HG02870 (cell line): Measurements from ENCODE around the gene AHNAK.
"Not testable (repeated sequence)": the region's sequence is repeated elsewhere in the genome, so short reads cannot be mapped to it uniquely, and the experiment has no call there.

Experiments
- ATAC-seq: cut with Tn5 transposase; IDR thresholded peaks from one replicate; pipeline ENCODE4 v1.9.1; 2021; ENCODE audit warnings: mild to moderate bottlenecking, moderate library complexity; ENCODE audit not compliant: unreplicated experiment

AHNAK gene

DNA sequence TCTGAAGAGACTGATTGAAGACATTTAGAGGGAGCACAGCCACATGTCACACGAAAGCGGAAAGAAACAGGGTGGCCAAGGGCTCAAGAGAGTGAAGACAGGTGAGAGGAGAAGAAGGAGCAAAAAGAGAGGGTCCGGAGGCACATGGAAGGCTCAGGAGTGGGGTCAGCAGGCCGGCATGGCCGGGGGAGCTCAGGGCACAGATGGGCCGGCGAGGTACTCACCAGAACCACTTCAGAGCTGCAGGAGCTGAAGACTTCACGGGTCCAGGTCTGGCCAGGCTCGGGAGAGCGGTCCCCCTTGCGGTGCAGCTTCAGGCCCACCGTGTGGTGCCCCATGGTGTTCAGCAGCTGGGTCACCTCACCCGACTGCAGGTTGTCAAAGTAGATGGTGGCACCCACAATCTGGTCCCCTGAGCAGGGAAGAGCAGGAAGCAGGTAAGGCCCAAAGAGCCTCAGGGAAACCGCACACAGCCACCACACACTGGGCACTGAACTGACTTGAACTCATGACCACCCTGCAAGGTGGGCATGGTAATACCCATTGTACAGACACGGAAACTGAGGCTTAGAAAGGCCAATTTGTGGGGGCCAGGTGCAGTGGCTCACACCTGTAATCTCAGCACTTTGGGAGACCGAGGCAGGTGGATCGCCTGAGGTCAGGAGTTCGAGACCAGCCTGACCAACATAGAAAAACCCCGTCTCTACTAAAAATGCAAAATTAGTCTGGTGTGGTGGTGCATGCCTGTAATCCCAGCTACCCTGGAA lies 11.6 kb downstream of the AHNAK start:
- no peak for ATAC-seq

DNA sequence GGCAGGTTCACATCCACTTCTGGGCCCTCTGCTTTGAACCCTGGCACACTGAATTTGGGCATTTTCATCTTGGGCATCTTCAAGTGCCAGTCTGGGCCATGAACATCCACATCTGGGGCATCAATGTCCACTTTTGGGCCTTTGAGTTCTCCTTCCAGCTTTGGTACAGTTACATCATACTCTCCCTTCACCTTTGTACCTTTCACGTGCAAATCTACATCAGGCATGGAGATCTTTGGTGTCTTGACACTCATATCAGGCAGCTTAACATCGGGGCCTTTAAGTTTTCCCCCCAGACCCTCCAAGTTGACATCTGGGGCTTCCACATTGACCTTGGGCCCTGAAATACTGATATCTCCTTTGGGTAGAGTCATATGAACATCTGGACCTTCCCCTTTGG lies 14.5 kb downstream of the AHNAK start:
- no peak for ATAC-seq

DNA sequence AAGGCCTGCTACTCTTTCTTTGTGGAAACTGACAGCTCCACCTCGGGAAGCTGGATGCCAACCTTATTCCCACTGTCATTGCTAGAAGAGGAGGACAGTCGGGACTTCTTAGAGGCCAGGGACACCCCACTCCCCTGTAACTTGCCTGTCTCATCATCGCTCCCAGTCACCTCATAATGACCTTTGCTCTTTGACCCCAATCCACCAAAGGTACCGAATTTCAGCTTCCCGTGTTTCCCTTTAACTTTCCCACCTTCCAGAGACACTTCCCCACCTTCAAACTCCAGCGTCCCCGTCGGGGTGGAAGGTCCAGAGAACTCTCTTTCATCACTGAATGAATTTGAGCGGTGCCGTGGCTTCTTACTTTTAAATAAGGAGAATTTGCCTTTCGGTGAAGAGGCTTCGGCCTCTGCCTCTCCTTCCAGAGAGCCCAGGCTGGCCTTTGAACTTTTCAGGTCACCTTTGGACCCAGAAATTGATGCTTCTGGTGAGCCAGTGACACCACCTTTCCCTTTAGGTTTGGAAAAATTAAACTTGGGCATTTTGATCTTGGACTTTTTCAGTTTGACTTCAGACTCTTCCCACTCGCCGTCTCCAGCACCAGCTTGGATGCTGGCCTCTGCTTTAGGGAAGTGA lies 29.8 kb downstream of the AHNAK start:
- ATAC-seq = no peak

DNA sequence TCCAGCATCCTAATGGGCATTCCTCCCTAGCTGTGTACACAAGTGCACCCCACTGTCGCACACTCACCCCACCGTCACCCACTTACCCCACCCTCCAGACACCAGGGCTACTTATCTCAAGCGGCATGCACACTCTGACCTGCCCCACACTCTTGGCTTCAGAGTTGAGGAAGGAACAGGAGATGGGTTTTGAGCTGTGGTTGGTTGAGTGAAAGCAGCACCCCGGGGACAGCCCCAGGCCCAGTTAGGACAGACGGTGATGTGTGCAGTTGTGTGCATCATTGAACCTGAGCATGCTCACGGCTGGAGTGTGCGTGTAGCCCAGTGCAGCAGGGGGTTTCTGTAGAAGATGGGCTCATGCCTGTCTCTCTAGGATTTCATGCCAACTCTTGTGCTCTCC lies 32.5 kb downstream of the AHNAK start:
- peak; percentile 83 for ATAC-seq

GRCh38 chr11:62513626-62514025 lies 33.0 kb downstream of the AHNAK start:
- no peak for ATAC-seq

- no peak for ATAC-seq
These were observed 33.6 kb downstream of the AHNAK start for GRCh38 chr11:62512961-62513360.

GRCh38 chr11:62508336-62509058 lies 38.1 kb downstream of the AHNAK start:
- no peak for ATAC-seq

GRCh38 chr11:62507125-62507422 lies 39.5 kb downstream of the AHNAK start:
- no peak for ATAC-seq

- no peak for ATAC-seq
These were observed 40.0 kb downstream of the AHNAK start for GRCh38 chr11:62506413-62507124.

DNA sequence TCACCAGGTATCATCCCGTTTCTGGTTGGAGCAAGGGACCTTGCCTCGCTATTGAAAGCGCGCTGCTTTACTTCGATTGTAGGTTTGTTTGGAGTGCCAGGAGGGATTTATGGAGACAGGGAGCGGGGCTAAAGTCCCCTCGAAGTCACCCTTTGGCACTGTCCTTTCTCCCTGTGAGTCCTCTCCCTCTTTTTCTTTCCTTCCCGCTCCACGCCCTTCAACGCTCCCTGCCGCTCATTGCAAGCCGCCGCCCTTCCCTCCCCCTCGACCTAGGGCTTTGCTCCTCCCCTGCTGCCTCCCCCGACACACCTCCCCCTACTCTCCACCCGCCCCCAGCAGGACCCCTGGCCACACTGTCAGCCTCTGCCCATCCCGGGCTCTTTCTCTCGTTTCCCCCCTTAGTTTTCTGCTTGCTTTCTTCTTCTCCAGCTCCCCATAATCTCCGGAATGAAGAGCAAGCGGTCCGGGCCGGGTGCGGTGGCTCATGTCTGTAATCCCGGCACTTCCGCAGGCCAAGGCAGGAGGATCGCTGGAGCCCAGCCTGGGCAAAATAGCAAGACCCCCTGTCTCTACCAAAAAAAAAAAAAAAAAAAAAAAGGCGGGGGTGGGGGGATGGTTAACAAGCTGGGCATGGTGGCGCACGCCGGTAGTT lies 41.0 kb downstream of the AHNAK start:
- no peak for ATAC-seq

GRCh38 chr11:62505059-62505439 lies 41.6 kb downstream of the AHNAK start:
- no peak for ATAC-seq

DNA sequence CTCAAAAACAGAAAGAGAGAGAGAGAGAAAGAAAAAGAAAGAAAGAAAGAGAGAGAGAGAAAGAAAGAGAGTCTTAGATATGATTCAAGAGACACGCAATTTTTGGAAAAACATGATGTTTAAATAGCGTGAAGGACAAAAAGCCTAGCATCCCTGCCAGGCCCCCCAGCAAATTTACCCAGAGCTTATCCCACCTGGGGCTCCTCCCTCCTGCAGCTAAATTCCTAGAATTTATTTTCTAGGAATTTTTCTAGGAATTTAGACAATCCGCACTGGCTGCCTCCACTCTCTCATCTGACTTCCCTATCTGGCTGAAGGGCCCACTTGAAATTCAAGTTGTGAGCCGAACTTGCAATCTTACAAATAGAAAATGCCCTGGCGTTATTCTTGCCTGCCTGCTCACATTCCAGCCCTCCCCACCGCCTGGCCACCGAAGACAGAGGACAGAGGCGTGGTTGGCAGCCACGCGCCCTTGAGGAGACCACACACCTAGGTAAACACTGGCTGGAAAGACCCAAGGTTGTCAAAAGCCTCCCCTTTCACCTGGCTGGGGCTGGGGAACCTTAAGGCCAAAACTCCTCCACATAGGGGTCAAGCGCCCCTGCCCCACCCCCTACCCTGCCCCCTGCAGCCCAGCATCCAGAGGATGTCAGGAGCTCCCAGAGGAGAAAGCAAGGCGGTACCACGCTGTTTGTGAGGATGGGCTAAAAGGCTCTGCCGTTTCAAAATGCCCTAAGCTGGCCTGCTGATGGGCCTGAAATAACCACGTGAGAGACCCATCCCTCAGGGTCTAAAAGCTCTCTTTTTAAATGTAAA lies 42.2 kb downstream of the AHNAK start:
- ATAC-seq = no peak

DNA sequence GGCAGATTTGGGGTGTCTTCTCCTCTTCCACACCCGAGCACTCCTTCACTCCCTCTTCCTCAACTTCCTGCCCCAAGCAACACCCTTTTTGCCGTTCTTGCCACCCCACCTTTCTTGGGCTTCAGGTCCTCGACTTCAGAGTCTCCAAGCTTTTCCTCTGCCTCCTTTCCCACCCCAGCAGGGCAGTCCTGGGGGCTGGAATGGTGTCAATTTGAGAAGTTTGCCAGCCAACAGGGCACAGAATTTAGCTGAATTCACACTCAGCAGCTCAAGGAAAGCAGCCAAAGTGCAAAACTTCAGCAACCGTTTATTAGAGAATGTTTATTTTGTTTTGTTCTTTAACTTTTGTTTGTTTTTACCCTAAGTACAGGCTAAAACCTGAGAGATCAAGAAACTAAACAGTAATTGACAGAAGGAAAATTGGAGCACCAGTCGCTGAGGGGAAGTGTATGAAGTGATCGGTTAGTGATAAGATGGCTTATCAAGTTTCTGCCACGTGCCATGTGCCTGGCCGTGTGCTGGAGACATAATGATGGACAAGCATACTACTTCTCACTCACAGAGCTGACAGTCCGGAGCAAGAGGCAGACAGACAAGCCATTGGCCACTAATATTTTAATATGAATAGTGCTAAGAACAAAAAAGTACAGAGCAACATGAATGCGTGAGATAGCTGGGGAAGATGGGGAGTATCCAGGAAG lies 44.4 kb downstream of the AHNAK start:
- no peak for ATAC-seq

GRCh38 chr11:62501432-62501891 lies 45.1 kb downstream of the AHNAK start:
- ATAC-seq = no peak

GRCh38 chr11:62500650-62501030 lies 46.0 kb downstream of the AHNAK start:
- no peak for ATAC-seq

DNA sequence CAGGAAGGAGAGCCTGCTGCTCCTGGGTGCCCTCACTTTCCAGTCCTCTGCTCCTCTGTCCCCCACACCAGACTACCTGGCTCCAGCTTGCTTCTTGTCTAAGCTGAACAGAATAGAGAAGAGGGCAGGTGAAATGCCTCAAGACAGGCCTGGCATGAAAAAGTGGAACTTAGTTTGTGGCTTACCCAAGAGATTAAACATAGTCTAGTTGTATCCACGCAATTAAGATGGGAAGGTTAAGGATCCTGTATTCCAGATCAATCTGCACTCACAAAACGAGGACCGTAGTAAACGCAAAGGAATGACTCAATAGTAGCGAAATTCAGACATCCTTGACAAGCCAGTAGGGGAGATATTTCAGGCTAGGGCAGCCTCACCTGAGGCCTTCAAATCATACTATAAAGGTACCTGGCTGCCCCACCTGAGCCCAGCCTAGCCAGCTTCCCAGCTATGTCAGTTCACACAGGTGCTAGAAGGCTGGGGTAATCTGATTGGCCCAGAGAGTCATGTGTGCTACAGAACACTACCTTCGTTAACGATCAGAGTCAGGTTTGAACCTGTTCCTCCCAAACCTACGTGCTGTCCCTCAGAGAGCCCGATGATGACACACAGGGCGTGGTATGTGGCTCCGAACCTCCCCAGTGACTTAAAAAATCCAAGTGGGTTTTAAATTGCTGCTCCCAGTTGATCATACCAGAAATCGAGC lies 46.5 kb downstream of the AHNAK start:
- no peak for ATAC-seq

DNA sequence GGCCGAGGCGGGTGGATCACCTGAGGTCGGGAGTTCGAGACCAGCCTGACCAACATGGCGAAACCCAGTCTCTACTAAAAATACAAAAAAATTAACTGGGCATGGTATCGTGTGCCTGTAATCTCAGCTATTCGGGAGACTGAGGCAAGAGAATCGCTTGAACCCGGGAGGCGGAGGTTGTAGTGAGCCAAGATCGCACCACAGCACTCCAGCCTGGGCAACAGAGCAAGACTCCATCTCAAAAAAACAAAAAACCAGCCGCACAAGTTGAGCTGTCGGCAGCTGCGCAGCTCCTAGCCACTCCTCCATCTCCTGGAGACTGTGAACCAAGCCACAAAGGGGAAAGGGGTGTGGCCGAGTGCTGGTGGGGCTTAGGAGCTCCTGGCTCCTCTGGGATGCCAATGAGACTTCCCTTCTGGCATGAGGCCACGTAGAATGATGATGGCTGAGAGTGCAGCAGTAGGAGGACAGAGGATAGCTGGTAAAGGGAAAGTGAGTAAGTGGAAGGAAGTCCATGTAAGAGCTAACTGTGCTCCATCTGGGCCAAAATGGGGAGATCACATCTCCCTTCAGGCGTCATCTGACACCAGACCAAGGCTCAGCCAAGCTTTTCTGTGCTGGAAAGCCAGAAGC lies 47.2 kb downstream of the AHNAK start:
- not testable (repeated sequence) for ATAC-seq

DNA sequence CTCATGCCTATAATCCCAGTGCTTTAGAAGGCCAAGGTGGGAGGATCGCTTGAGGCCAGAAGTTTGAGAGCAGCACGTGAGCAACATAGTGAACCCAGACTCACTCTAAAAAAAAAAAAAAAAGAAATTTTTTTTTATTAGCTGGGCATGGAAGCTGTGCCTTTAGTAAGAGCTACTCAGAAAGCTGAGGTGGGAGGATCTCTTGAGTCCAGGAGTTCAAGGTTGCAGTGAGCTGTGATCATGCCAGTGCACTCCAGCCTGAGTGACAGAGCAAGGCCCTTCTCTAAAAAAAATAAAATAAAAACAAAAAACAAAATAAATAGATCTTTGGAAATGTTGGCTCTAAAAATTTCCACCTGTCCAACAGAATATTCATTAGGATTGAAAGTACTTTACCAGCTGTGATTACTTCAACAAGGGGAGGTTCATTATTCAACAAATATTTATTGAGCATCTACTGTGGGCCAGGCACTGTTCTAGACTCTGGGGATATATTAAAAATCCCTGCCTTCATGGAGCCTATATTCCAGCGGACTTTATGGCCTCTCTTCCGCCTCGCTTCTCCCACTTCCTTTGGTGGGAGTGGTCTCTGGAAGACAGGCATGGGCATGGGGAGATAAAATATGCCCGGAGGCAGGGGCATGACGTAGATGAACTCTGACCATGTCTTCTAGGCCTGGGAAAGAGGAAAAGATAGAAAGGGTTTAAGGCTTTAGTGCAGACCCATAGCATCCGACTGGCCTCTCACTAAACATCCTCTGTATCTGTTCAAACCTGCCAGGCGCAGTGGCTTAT lies 47.9 kb downstream of the AHNAK start:
- no peak for ATAC-seq
